Measurements from ENCODE around the gene ACOT11.

Gene ACOT11

GRCh38 chr1:54581621-54582035 lies 33.6 kb downstream of the ACOT11 start:
- Mint-ChIP-seq H3K4me3 (no peak overlapping the region), H3K36me3 (ENCODE audit: low read depth) (no peaks in the 10 kb centered on the region), H3K27ac (no peak overlapping the region), H3K4me1 (ENCODE audit: low read depth) (no peaks in the 10 kb centered on the region), H3K9me3 (no peaks in the 10 kb centered on the region), H3K27me3 (ENCODE audit: low read depth) (no peaks in the 10 kb centered on the region)

DNA sequence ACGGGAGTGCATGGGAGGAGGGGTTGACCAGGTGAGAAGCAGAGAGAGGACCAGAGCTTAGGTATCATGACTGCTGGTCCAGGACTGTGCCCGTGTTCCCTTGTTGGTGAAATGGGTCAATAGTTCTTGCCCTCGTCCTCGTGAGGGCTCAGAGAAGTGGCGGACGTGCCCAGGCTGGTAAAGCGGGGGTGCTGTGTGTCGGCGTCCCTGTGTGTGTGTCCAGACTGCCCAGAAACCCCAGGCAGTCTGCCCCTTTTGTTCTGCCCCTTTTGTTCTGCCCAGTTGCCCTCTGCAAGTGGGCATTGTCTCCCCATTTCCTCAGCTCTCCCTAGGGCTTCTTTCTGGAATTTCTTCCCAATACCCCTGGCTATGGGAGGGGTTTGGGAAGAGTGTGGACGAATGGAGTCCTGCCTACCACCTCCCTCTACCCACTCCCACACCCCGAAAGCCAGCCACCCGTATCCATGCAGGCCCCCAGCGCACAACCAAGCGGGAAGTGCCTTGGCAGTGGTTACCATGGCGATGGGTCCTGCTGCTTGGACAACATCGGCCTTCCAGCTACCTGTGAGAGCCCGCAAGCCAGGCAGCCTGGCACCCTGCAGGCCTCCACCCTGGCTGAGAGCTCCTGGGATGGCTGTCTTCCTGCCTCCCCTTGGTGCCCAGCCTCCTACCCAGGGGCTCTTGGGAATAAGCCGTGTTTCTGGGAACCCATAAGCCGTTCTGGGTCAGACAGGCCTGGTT lies 34.7 kb downstream of the ACOT11 start:
- no peaks in the 10 kb centered on the region for H3K9me3 Mint-ChIP-seq
- no peaks in the 10 kb centered on the region for H3K36me3 Mint-ChIP-seq (ENCODE audit: low read depth)
- no peaks in the 10 kb centered on the region for H3K4me1 Mint-ChIP-seq (ENCODE audit: low read depth)
- no peak overlapping the region for H3K27ac Mint-ChIP-seq
- H3K4me3 Mint-ChIP-seq = no peak overlapping the region
- no peaks in the 10 kb centered on the region for H3K27me3 Mint-ChIP-seq (ENCODE audit: low read depth)

DNA sequence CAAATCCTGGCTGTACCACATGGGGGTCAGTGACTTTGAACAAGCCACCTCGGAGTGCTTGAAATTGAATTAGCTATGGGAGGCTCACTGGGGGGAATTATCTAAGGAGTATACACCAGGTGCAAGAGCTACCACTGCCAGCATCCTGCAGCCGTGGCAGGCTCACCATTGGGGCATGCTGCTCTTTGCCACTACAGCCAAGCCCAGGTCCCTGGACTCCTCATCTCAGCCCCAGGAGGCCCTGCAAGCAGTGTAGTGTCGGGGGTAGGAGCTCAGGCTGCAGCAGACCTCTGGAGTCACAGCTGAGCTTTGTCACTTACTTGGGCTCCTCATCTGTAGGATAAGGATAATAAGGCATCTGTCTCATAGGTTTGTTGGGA lies 35.3 kb downstream of the ACOT11 start:
- H3K36me3 Mint-ChIP-seq (ENCODE audit: low read depth) = no peaks in the 10 kb centered on the region
- no peaks in the 10 kb centered on the region for H3K4me1 Mint-ChIP-seq (ENCODE audit: low read depth)
- no peak overlapping the region for H3K27ac Mint-ChIP-seq
- no peaks in the 10 kb centered on the region for H3K27me3 Mint-ChIP-seq (ENCODE audit: low read depth)
- no peaks in the 10 kb centered on the region for H3K9me3 Mint-ChIP-seq
- H3K4me3 Mint-ChIP-seq = no peak overlapping the region

GRCh38 chr1:54583871-54584270 lies 35.8 kb downstream of the ACOT11 start:
- Mint-ChIP-seq H3K4me3 (no peak overlapping the region), H3K4me1 (ENCODE audit: low read depth) (no peaks in the 10 kb centered on the region), H3K9me3 (no peaks in the 10 kb centered on the region), H3K27me3 (ENCODE audit: low read depth) (no peaks in the 10 kb centered on the region), H3K27ac (no peak overlapping the region), H3K36me3 (ENCODE audit: low read depth) (no peaks in the 10 kb centered on the region)

GRCh38 chr1:54584575-54584974 lies 36.5 kb downstream of the ACOT11 start:
- Mint-ChIP-seq H3K36me3 (ENCODE audit: low read depth) (no peaks in the 10 kb centered on the region), H3K27me3 (ENCODE audit: low read depth) (no peaks in the 10 kb centered on the region), H3K4me1 (ENCODE audit: low read depth) (no peaks in the 10 kb centered on the region), H3K9me3 (no peaks in the 10 kb centered on the region), H3K4me3 (no peak overlapping the region), H3K27ac (no peak overlapping the region)

GRCh38 chr1:54585181-54586066 lies 37.4 kb downstream of the ACOT11 start:
- Mint-ChIP-seq H3K4me1 (ENCODE audit: low read depth) (peaks cover 2% of the 10 kb centered on the region), H3K27me3 (ENCODE audit: low read depth) (no peaks in the 10 kb centered on the region), H3K9me3 (no peaks in the 10 kb centered on the region), H3K36me3 (ENCODE audit: low read depth) (no peaks in the 10 kb centered on the region), H3K27ac (no peak overlapping the region), H3K4me3 (no peak overlapping the region)

- Mint-ChIP-seq H3K27me3 (ENCODE audit: low read depth) (no peaks in the 10 kb centered on the region), H3K36me3 (ENCODE audit: low read depth) (no peaks in the 10 kb centered on the region), H3K4me3 (no peak overlapping the region), H3K27ac (no peak overlapping the region), H3K4me1 (ENCODE audit: low read depth) (peaks cover 2% of the 10 kb centered on the region), H3K9me3 (no peaks in the 10 kb centered on the region)
Measured at GRCh38 chr1:54588377-54588776, 40.3 kb downstream of the ACOT11 start.

GRCh38 chr1:54591127-54591756 lies 43.2 kb downstream of the ACOT11 start:
- Mint-ChIP-seq H3K9me3 (no peaks in the 10 kb centered on the region), H3K27ac (no peak overlapping the region), H3K36me3 (ENCODE audit: low read depth) (no peaks in the 10 kb centered on the region), H3K27me3 (ENCODE audit: low read depth) (no peaks in the 10 kb centered on the region), H3K4me1 (ENCODE audit: low read depth) (peaks cover 2% of the 10 kb centered on the region), H3K4me3 (no peak overlapping the region)

DNA sequence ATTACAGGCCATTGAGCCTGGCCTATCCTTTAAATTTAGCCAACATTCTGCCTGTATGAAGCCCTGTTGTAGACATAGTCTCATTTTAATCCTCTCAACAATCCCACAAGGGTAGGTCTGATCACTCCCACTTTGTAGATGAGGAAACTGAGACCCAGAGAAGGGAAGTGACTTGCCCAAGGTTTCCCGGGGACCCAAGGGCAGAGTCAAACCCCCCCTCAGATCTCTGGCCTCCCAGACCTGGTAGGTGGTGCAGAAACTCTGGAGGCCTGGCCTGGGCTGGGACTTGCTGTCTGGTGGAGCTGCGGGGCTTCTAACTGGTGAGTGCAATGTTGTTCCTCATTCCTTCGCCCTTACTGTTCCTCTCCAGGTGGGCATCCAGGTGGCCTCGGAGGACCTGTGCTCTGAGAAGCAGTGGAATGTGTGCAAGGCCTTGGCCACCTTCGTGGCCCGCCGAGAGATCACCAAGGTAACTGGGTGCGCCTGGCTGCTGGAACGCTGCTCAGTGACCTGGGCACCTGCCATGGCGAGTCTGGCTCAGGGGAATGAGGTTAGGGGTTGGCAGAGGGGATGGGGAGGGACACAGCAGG lies 45.6 kb downstream of the ACOT11 start:
- H3K4me3 Mint-ChIP-seq = no peak overlapping the region
- H3K27me3 Mint-ChIP-seq (ENCODE audit: low read depth) = no peaks in the 10 kb centered on the region
- H3K9me3 Mint-ChIP-seq = no peaks in the 10 kb centered on the region
- H3K4me1 Mint-ChIP-seq (ENCODE audit: low read depth) = peaks cover 2% of the 10 kb centered on the region
- no peaks in the 10 kb centered on the region for H3K36me3 Mint-ChIP-seq (ENCODE audit: low read depth)
- H3K27ac Mint-ChIP-seq = no peak overlapping the region

- Mint-ChIP-seq H3K27me3 (ENCODE audit: low read depth) (no peaks in the 10 kb centered on the region), H3K36me3 (ENCODE audit: low read depth) (no peaks in the 10 kb centered on the region), H3K4me1 (ENCODE audit: low read depth) (peaks cover 2% of the 10 kb centered on the region), H3K9me3 (no peaks in the 10 kb centered on the region), H3K4me3 (no peak overlapping the region), H3K27ac (no peak overlapping the region)
Measured at GRCh38 chr1:54594463-54594862, 46.4 kb downstream of the ACOT11 start.

GRCh38 chr1:54595956-54596498 lies 48.0 kb downstream of the ACOT11 start:
- Mint-ChIP-seq H3K9me3 (no peaks in the 10 kb centered on the region), H3K27ac (no peak overlapping the region), H3K27me3 (ENCODE audit: low read depth) (no peaks in the 10 kb centered on the region), H3K4me3 (no peak overlapping the region), H3K4me1 (ENCODE audit: low read depth) (no peaks in the 10 kb centered on the region), H3K36me3 (ENCODE audit: low read depth) (no peaks in the 10 kb centered on the region)

- Mint-ChIP-seq H3K9me3 (no peaks in the 10 kb centered on the region), H3K27ac (no peak overlapping the region), H3K4me1 (ENCODE audit: low read depth) (no peaks in the 10 kb centered on the region), H3K36me3 (ENCODE audit: low read depth) (no peaks in the 10 kb centered on the region), H3K27me3 (ENCODE audit: low read depth) (no peaks in the 10 kb centered on the region), H3K4me3 (no peak overlapping the region)
Measured at GRCh38 chr1:54596756-54597155, 48.7 kb downstream of the ACOT11 start.

GRCh38 chr1:54597455-54598030 lies 49.5 kb downstream of the ACOT11 start:
- H3K27me3 Mint-ChIP-seq (ENCODE audit: low read depth) = no peaks in the 10 kb centered on the region
- H3K4me3 Mint-ChIP-seq = no peak overlapping the region
- no peaks in the 10 kb centered on the region for H3K9me3 Mint-ChIP-seq
- H3K27ac Mint-ChIP-seq = no peak overlapping the region
- H3K4me1 Mint-ChIP-seq (ENCODE audit: low read depth) = no peaks in the 10 kb centered on the region
- H3K36me3 Mint-ChIP-seq (ENCODE audit: low read depth) = no peaks in the 10 kb centered on the region

DNA sequence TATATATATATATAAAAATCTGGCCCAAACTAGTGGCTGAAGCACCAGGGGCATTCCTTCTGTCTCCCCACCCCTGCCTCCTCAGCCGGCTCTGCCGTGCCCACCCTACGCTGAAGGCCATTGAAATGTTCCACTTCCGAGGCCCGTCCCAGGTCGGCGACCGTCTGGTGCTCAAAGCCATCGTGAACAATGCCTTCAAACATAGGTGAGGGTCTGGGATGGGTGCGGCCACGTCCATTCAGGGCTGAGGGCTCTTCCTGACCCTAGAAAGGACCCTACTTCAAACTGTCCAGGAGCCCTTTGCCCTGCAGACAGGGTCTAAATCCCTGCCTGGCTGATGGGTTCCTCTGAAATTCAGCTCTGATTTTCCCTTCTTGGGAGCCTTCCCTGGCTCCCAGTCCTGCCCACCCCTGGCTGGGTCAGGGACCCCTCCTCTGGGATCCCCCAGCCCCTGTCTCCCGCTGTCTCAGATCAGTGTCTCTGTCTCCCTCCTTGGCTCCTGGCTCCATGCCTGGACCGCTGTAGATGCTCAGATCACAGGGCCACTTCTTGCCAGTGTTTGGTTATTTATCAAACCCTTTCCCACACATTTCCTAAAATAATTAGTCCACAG lies 51.3 kb downstream of the ACOT11 start:
- Mint-ChIP-seq H3K9me3 (no peaks in the 10 kb centered on the region), H3K4me1 (ENCODE audit: low read depth) (peaks cover 1% of the 10 kb centered on the region), H3K4me3 (no peak overlapping the region), H3K27me3 (ENCODE audit: low read depth) (no peaks in the 10 kb centered on the region), H3K36me3 (ENCODE audit: low read depth) (no peaks in the 10 kb centered on the region), H3K27ac (no peak overlapping the region)

Data from T-helper 1 cell treated with Interleukin-12 subunit alpha and Interleukin-12 subunit beta and Interleukin-4 antibody, amounts not matched to agents 30 μg/mL and 1 μg/mL, for 36 hours (primary cell).